Neural progenitor cell (in vitro differentiated cells): ENCODE data around the gene SLC28A2. TPM values are rescaled to one million over a fixed set of nuclear protein-coding genes. Genes with fewer than 3 reads are reported as not detected.

Source experiments
- DNase-seq: peaks from one replicate; pipeline ENCODE4 v3.0.0-alpha.2; 2016; ENCODE audit warnings: low spot score
- H2AFZ ChIP-seq: fragments of 200-600 bp; sonication (generic); replicated peaks from 2 replicates; pipeline ENCODE4 v1.6.1; 2016; ENCODE audit warnings: antibody characterized with exemption
- H3F3A ChIP-seq: fragments of 200-600 bp; sonication (generic); 2 replicates; pipeline ENCODE4 v1.6.1; 2016; ENCODE audit warnings: antibody characterized with exemption, low read depth
- H3K27ac ChIP-seq: fragments of 200-600 bp; sonication (generic); 2 replicates; pipeline ENCODE4 v1.5.1; 2016; ENCODE audit warnings: mild to moderate bottlenecking
- H3K27me3 ChIP-seq: fragments of 200-600 bp; sonication (generic); 2 replicates; pipeline ENCODE4 v1.6.1; 2016; ENCODE audit warnings: mild to moderate bottlenecking, moderate library complexity
- H3K36me3 ChIP-seq: fragments of 200-600 bp; sonication (generic); 2 replicates; pipeline ENCODE4 v1.5.1; 2016
- H3K4me1 ChIP-seq: fragments of 200-600 bp; sonication (generic); 2 replicates; pipeline ENCODE4 v1.6.1; 2016; ENCODE audit warnings: mixed run types
- H3K4me2 ChIP-seq: fragments of 200-600 bp; sonication (generic); 2 replicates; pipeline ENCODE4 v1.6.1; 2016
- H3K4me3 ChIP-seq: fragments of 200-600 bp; sonication (generic); 2 replicates; pipeline ENCODE4 v1.5.1; 2016
- H3K79me2 ChIP-seq: fragments of 200-600 bp; sonication (generic); 2 replicates; pipeline ENCODE4 v1.6.1; 2016; ENCODE audit warnings: low read depth
- H3K9ac ChIP-seq: fragments of 200-600 bp; sonication (generic); 2 replicates; pipeline ENCODE4 v1.6.1; 2016
- H3K9me3 ChIP-seq: fragments of 200-600 bp; sonication (generic); 2 replicates; pipeline ENCODE4 v1.5.1; 2016; ENCODE audit warnings: low read depth
- H4K20me1 ChIP-seq: fragments of 200-600 bp; sonication (generic); 2 replicates; pipeline ENCODE4 v1.6.1; 2016; ENCODE audit warnings: low read depth
- H3K27ac Mint-ChIP-seq: 3 replicates; pipeline ENCODE4 v1.8.0; 2021; ENCODE audit warnings: mixed read lengths
- H3K27me3 Mint-ChIP-seq: 2 replicates; pipeline ENCODE4 v1.8.0; 2022; ENCODE audit warnings: low read depth, mild to moderate bottlenecking, inconsistent platforms, moderate library complexity, mixed read lengths; ENCODE audit not compliant: insufficient read depth
- H3K36me3 Mint-ChIP-seq: 3 replicates; pipeline ENCODE4 v1.8.0; 2021; ENCODE audit warnings: mixed read lengths
- H3K4me1 Mint-ChIP-seq: 3 replicates; pipeline ENCODE4 v1.8.0; 2021; ENCODE audit warnings: mixed read lengths
- H3K4me3 Mint-ChIP-seq: 3 replicates; pipeline ENCODE4 v1.8.0; 2021; ENCODE audit warnings: mild to moderate bottlenecking, moderate library complexity, mixed read lengths
- H3K9me3 Mint-ChIP-seq: 3 replicates; pipeline ENCODE4 v1.8.0; 2020; ENCODE audit warnings: mixed read lengths
- EZH2 ChIP-seq: fragments of 200-600 bp; sonication (generic); IDR thresholded peaks from 2 replicates; pipeline ENCODE4 v1.6.1; 2017; ENCODE audit warnings: antibody characterized with exemption, mild to moderate bottlenecking, moderate library complexity
- EZH2phosphoT487 ChIP-seq: fragments of 200-600 bp; sonication (generic); IDR thresholded peaks from 2 replicates; pipeline ENCODE4 v1.6.1; 2017; ENCODE audit warnings: antibody characterized with exemption
- total RNA-seq: library from RNA; depleted of rRNA; stranded (reverse); fragments of >200 nt; gene quantifications from 2 replicates; pipeline ENCODE4 v1.2.3, GENCODE V29; 2015; ENCODE audit warnings: low replicate concordance
- TF ChIP-seq, protein P1 (sequence below): fragments of 200-600 bp; sonication (generic); IDR thresholded peaks from 2 replicates; pipeline ENCODE4 v1.5.1; 2017; ENCODE audit warnings: antibody characterized with exemption, mild to moderate bottlenecking

Gene SLC28A2
- total RNA-seq, 1 donor from 2014 or later: not detected

DNA sequence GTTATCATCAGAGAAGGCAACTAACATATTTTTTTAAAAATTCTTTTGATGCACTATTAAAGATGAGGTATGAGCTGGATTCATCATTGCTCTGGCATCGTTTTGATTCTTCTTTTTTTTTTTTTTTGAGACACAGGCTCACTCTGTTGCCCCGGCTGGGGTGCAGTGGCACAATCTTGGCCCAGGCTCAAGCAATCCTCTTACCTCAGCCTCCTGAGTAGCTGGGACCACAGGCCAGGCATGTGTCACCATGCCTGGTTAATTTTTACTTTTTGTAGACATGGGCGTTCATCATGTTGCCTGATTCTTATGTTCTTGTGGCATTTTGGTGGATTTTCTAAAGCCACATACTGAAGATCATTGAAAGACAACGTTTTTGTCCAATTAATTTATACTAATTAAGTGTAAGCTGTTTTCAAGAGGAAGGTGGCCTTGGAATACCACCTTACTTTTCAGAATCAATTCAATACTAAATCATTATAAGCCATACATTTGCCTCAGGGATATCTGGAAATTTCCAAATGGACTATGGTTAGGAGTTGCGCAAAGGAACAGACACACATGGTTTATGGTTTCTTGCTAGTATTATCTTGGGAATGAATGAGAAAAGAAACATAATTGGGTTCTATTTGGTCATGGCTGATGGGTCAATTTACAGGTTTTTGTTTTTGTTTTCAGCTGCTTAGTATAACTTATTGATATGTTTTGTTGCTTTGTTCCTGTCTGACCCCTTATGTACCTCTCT, 22.8 kb downstream of the SLC28A2 start:
- TF ChIP-seq EZH2phosphoT487 (no peak), EZH2 (no peak)
- TF ChIP-seq, protein P1, sequence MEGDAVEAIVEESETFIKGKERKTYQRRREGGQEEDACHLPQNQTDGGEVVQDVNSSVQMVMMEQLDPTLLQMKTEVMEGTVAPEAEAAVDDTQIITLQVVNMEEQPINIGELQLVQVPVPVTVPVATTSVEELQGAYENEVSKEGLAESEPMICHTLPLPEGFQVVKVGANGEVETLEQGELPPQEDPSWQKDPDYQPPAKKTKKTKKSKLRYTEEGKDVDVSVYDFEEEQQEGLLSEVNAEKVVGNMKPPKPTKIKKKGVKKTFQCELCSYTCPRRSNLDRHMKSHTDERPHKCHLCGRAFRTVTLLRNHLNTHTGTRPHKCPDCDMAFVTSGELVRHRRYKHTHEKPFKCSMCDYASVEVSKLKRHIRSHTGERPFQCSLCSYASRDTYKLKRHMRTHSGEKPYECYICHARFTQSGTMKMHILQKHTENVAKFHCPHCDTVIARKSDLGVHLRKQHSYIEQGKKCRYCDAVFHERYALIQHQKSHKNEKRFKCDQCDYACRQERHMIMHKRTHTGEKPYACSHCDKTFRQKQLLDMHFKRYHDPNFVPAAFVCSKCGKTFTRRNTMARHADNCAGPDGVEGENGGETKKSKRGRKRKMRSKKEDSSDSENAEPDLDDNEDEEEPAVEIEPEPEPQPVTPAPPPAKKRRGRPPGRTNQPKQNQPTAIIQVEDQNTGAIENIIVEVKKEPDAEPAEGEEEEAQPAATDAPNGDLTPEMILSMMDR: no peak
- Histone ChIP-seq H3K9ac (no peak overlapping the region), H3F3A (no peaks in the 10 kb centered on the region), H3K4me2 (no peak overlapping the region), H3K4me3 (no peak overlapping the region), H3K27ac (no peak overlapping the region), H3K36me3 (no peaks in the 10 kb centered on the region), H3K9me3 (no peaks in the 10 kb centered on the region), H3K27me3 (peaks cover 14% of the 10 kb centered on the region), H3K79me2 (no peaks in the 10 kb centered on the region), H4K20me1 (no peaks in the 10 kb centered on the region), H2AFZ (no peak overlapping the region), H3K4me1 (no peaks in the 10 kb centered on the region)
- Mint-ChIP-seq H3K36me3 (no peaks in the 10 kb centered on the region), H3K27me3 (no peaks in the 10 kb centered on the region), H3K27ac (no peak overlapping the region), H3K9me3 (no peaks in the 10 kb centered on the region), H3K4me1 (peaks cover 9% of the 10 kb centered on the region), H3K4me3 (no peak overlapping the region)
- no peak for DNase-seq

DNA sequence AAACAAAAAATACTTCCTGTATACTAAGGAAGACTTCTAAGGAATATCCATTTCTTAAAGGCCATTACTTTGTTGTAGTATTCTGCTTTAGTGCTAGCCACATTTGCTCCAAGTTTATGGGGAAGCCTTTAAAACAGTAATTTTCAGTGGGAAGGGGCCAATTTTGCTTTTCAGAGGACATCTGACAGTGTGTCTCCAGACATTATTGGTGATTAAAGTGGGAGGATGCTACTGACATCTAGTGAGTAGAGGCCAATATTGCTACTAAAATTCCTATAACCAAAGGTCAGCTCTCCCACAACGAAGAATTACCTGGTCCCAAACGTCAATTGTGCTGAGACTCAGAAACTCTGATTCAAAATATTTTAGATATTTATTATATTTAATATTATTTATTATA, 24.8 kb downstream of the SLC28A2 start:
- H3K9me3 ChIP-seq: no peaks in the 10 kb centered on the region
- no peaks in the 10 kb centered on the region for H4K20me1 ChIP-seq
- Mint-ChIP-seq H3K4me3 (no peak overlapping the region), H3K36me3 (no peaks in the 10 kb centered on the region), H3K27ac (no peak overlapping the region), H3K27me3 (no peaks in the 10 kb centered on the region), H3K4me1 (peaks cover 9% of the 10 kb centered on the region), H3K9me3 (no peaks in the 10 kb centered on the region)
- H3K27ac ChIP-seq: no peak overlapping the region
- no peak overlapping the region for H3K9ac ChIP-seq
- H3K27me3 ChIP-seq: peaks cover 21% of the 10 kb centered on the region
- H3K4me3 ChIP-seq: no peak overlapping the region
- no peak overlapping the region for H2AFZ ChIP-seq
- H3F3A ChIP-seq: no peaks in the 10 kb centered on the region
- H3K4me1 ChIP-seq: no peaks in the 10 kb centered on the region
- H3K79me2 ChIP-seq: no peaks in the 10 kb centered on the region
- TF ChIP-seq EZH2phosphoT487: no peak
- TF ChIP-seq, protein P1: peak; percentile 38
- no peak overlapping the region for H3K4me2 ChIP-seq
- peak; percentile 18 for DNase-seq
- H3K36me3 ChIP-seq: no peaks in the 10 kb centered on the region

DNA sequence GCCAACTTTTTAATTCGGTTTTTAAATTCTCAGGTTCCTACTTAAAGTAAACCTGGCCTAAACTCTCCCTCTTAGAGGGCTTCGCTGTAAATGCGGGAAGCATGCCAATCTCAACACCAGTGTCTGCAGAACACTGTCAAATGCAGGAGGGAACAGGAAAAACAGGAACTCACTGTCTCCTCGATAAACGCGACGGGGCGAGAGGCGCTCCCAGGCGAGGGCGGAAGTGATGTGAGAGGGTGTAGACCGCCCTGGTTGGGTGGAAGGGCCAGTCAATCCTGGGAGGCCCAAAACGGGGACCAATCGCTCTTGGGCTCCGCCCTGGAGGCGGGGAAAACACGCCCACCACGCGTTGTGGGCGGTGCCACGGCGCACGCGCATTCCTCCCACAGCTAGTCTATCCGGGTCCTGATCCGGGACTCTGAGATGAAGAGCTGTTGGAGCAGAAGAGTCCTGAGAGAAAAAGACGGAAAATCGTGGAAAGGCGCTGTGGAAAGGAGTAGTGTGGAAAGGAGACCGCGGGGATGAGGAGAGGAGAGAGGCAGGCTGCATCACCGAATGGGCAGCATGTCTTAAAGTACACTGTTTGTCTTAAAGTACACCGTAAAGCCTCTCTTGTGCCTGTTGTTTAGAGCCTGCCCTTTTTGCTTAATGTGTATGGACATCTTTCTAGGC, 27.1 kb downstream of the SLC28A2 start:
- Mint-ChIP-seq H3K36me3 (no peaks in the 10 kb centered on the region), H3K9me3 (no peaks in the 10 kb centered on the region), H3K4me3 (peak overlapping the region; percentile 93), H3K27me3 (no peaks in the 10 kb centered on the region), H3K27ac (peak overlapping the region; percentile 70), H3K4me1 (peaks cover 9% of the 10 kb centered on the region)
- H3K27me3 ChIP-seq: peaks cover 26% of the 10 kb centered on the region
- H4K20me1 ChIP-seq: no peaks in the 10 kb centered on the region
- peak overlapping the region; percentile 48 for H3K4me3 ChIP-seq
- H3K9ac ChIP-seq: peak overlapping the region; percentile 43
- peak overlapping the region; percentile 70 for H3K4me2 ChIP-seq
- H3K9me3 ChIP-seq: no peaks in the 10 kb centered on the region
- H3K27ac ChIP-seq: no peak overlapping the region
- H2AFZ ChIP-seq: peak overlapping the region; percentile 78
- no peaks in the 10 kb centered on the region for H3F3A ChIP-seq
- TF ChIP-seq, protein P1: no peak
- TF ChIP-seq EZH2phosphoT487 (no peak), EZH2 (no peak)
- peak; percentile 92 for DNase-seq
- no peaks in the 10 kb centered on the region for H3K79me2 ChIP-seq
- H3K4me1 ChIP-seq: no peaks in the 10 kb centered on the region
- H3K36me3 ChIP-seq: no peaks in the 10 kb centered on the region
